WI38 (cell line): ENCODE results near the gene PSMA3.

Experiments
- H3K4me3 ChIP-seq: 2 replicates; pipeline ENCODE4 v1.5.1; 2011; ENCODE audit warnings: low read depth, mild to moderate bottlenecking, control low read depth, low read length
- TF ChIP-seq, protein P1 (sequence below): IDR thresholded peaks from 2 replicates; pipeline ENCODE4 v1.5.1; 2012; ENCODE audit warnings: low read depth, mild to moderate bottlenecking, control low read depth, low read length

The PSMA3 gene

GRCh38 chr14:58215191-58215914 lies 29.3 kb upstream of the PSMA3 start:
- H3K4me3 ChIP-seq, result no peak overlapping the region
- TF ChIP-seq, protein P1, sequence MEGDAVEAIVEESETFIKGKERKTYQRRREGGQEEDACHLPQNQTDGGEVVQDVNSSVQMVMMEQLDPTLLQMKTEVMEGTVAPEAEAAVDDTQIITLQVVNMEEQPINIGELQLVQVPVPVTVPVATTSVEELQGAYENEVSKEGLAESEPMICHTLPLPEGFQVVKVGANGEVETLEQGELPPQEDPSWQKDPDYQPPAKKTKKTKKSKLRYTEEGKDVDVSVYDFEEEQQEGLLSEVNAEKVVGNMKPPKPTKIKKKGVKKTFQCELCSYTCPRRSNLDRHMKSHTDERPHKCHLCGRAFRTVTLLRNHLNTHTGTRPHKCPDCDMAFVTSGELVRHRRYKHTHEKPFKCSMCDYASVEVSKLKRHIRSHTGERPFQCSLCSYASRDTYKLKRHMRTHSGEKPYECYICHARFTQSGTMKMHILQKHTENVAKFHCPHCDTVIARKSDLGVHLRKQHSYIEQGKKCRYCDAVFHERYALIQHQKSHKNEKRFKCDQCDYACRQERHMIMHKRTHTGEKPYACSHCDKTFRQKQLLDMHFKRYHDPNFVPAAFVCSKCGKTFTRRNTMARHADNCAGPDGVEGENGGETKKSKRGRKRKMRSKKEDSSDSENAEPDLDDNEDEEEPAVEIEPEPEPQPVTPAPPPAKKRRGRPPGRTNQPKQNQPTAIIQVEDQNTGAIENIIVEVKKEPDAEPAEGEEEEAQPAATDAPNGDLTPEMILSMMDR, result no peak

DNA sequence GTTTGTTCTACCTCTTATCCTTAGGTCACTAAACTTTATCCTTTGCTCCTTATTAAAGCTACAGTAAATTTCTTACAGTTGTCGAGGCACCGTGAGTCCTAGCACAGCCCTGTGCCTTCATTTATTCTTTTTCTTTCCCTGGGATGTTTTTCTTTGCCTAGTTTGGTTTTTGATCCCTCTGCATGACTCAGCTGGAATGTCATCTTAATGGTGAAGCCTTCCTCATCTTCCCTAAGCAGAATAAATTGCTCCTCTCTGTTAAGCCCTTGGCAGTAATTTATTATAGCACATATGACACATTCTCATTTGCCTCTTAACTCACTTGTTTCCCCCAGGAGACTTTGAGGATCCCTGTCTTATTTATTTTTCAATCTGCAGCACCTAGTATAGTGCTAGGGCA lies 28.1 kb upstream of the PSMA3 start:
- H3K4me3 ChIP-seq, result no peak overlapping the region
- TF ChIP-seq, protein P1, result no peak

- TF ChIP-seq, protein P1, result no peak
- H3K4me3 ChIP-seq, result no peak overlapping the region
These were observed 17.4 kb upstream of the PSMA3 start for GRCh38 chr14:58227096-58227819.

GRCh38 chr14:58238252-58239243 lies 6.1 kb upstream of the PSMA3 start:
- H3K4me3 ChIP-seq, result peak overlapping the region; percentile 50
- TF ChIP-seq, protein P1, result no peak

- TF ChIP-seq, protein P1, result no peak
- peak overlapping the region; percentile 64 for H3K4me3 ChIP-seq
These were observed 5.1 kb upstream of the PSMA3 start for GRCh38 chr14:58239244-58240195.

DNA sequence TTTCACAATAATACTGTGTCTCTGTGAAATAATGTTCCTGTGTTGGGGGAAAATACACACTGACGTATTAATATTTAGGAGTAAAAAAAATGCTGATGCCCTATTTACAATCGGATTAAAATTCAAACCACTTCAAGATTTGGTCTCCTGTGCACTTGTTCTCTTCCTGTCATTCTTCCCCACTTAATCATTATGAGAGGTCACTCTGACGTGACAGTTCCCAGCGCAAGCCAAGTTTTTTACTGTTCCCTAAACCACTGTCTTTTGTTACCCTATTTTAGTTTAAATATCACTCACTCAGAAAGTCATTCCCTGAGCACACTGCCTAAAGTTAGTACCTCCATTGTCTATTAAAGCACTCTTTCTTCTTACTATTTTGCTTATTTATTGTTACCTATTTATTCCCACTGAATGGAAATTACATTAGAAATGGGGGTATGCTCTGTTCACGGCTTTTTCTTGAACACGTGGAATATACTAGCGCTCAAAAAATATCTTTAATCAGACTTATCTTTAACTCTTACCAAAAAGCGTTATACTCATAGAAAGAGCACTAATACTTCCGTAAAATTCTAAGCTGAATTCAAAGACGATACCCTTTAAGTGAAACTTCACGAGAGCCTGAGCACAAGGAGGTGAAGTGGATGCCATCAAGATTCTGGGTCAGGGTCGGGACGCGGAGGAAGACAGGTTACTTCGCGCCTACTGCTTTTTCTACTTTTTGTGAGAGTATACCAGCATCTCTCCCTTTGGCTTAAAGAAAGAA lies 670 bp upstream of the PSMA3 start:
- peak overlapping the region; percentile 82 for H3K4me3 ChIP-seq
- TF ChIP-seq, protein P1, result no peak
